Spleen (tissue), 11 donors: ENCODE results near the gene PDE10A. TPM values are rescaled to one million over a fixed set of nuclear protein-coding genes. Genes with fewer than 3 reads are reported as not detected.

Source experiments
- DNase-seq: peaks from one replicate; pipeline ENCODE4 v3.0.0-alpha.2; 2020
- H3K27ac ChIP-seq, 8 donors: fragments of 200-600 bp; sonication (generic) in 7 of 8; 1 replicate in 4 of 8; 2 replicates in 4 of 8; pipeline versions ENCODE4 v1.5.0 to v1.8.0; 2016 to 2021; ENCODE audit warnings: inconsistent platforms in 4 of 8, mild to moderate bottlenecking in 4 of 8, moderate library complexity in 1 of 8
- H3K27me3 ChIP-seq, 7 donors: fragments of 200-600 bp; sonication (generic) in 6 of 7; replicated peaks in 1 of 7; 1 replicate in 4 of 7; 2 replicates in 3 of 7; pipeline versions ENCODE4 v1.5.0 to v1.8.0; 2016 to 2021; ENCODE audit warnings: inconsistent platforms in 3 of 7, mild to moderate bottlenecking in 1 of 7
- H3K36me3 ChIP-seq, 6 donors: fragments of 200-600 bp; sonication (generic) in 5 of 6; 1 replicate in 4 of 6; 2 replicates in 2 of 6; pipeline versions ENCODE4 v1.5.0 to v1.8.0; 2016 to 2021; ENCODE audit warnings: inconsistent platforms in 2 of 6
- H3K4me1 ChIP-seq, 6 donors: fragments of 200-600 bp; sonication (generic) in 5 of 6; 1 replicate in 3 of 6; 2 replicates in 3 of 6; pipeline versions ENCODE4 v1.5.0 to v1.8.0; 2016 to 2021; ENCODE audit warnings: inconsistent platforms in 3 of 6
- H3K4me3 ChIP-seq, 8 donors: fragments of 200-600 bp; sonication (generic) in 7 of 8; 1 replicate in 4 of 8; 2 replicates in 4 of 8; pipeline versions ENCODE4 v1.5.0 to v1.8.0; 2016 to 2021; ENCODE audit warnings: inconsistent platforms in 4 of 8, mild to moderate bottlenecking in 4 of 8, moderate library complexity in 2 of 8
- H3K9me3 ChIP-seq, 8 donors: fragments of 200-600 bp; sonication (generic) in 7 of 8; 1 replicate in 4 of 8; 2 replicates in 4 of 8; pipeline versions ENCODE4 v1.5.0 to v1.8.0; 2016 to 2021; ENCODE audit warnings: inconsistent platforms in 4 of 8
- CTCF ChIP-seq, 11 experiments: fragments of 200-600 bp in 7 of 11; fragments of 450-650 bp in 4 of 11; sonication (generic) in 4 of 11; IDR thresholded peaks in 8 of 11; conservative IDR thresholded peaks in 3 of 11; 1 replicate in 7 of 11; 2 replicates in 4 of 11; pipeline versions ENCODE4 v1.4.0 to v1.8.0; 2016 to 2021; ENCODE audit warnings: antibody characterized with exemption in 11 of 11, inconsistent platforms in 4 of 11, mild to moderate bottlenecking in 1 of 11
- POLR2A ChIP-seq, 3 donors: fragments of 450-650 bp; IDR thresholded peaks; one replicate each; pipeline ENCODE4 v1.5.1; 2017; ENCODE audit warnings: antibody characterized with exemption in 3 of 3, mild to moderate bottlenecking in 1 of 3
- POLR2AphosphoS5 ChIP-seq, 3 donors: sonication (generic); formaldehyde crosslinking; IDR thresholded peaks; one replicate each; pipeline ENCODE4 v1.5.1; 2017; ENCODE audit warnings: antibody characterized with exemption in 3 of 3
- WGBS, 5 donors: extraction: QIAGEN DNeasy Blood & Tissue Kit in 3 of 5; methylation state at CpG; one replicate each; pipeline versions ENCODE4 v1.1.5 to v1.1.7; 2013 to 2018; 5-methylcytosine and 5-hydroxymethylcytosine counted together
- intact Hi-C: fragments of 100-400 bp; cut with DNase I; formaldehyde crosslinking; loops from one replicate; pipeline ENCODE4 v1.15.0; 2023; ENCODE audit warnings: low total_unique reads
- polyA plus RNA-seq, 3 donors: library from polyadenylated mRNA; stranded (reverse); fragments of 200-250 nt; gene quantifications; one replicate each; pipeline ENCODE4 v1.2.1, GENCODE V29; 2013
- total RNA-seq, 7 donors: library from RNA; depleted of rRNA in 3 of 7; stranded (reverse); fragments of >200 nt in 3 of 7; fragmentation: NEBNext Ultra II Directional in 4 of 7; extraction: Animal tissue kit (Norgen Biotek cat#: 25700) in 4 of 7; gene quantifications; one replicate each; pipeline versions ENCODE4 v1.1.0 to v1.2.1, GENCODE V29; 2016 to 2021
- donor health status: healthy with polysubstance abuse.
- donor health status: DM: no; HTN: no; CAD: no; lungs with moderate emphysema.
- donor health status: DM: no; HTN: no; CAD: no.
- donor health status: Bipolar disorder and iron deficiency.
- donor health status: healthy.
- donor health status: DM: no; HTN: no; CAD: no.
- donor health status: DM: yes; HTN: yes; CAD: no.

PDE10A gene
- total and polyA plus RNA-seq, 10 donors = 1.1 to 28.2 (median 9.6) TPM

DNA sequence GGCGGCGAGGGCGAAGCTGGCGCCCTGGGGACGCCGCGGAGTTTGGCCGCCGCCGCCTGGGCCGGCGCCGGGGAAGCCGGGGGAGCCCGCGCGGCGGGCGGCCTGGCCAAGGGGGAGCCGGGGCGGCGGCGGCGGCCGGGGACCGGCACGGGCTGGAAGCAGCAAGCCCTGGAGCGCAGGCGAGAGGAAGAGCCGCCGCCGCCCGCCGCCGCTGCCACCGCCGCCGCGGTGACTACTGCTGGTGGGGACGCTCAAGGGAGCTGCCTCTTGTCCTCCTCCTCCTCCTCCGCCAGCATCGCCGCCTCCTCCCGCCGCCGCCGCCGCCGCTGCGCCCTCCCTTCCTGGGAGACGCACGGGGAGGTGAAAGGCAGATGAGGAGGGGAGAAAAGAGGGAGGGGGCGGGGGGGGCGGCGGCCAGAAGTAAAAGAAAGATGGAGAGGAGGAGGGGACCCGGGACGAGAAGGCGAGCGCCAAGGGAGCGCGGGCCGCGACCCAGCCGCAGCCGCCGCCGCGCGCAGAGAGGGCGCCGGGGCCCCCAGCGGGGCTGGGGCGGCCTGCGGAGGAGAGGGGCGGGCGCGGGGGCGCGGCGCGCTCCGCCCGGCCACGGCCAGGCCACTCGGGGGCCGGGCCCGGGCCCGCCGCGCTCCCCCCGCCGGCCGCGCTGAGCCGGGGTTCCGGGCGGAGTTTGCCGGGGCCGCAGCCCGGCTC, 846 bp downstream of the PDE10A start:
- 1 to 2% (median 2%) methylated on average over 24 to 100 of the region's 100 CpGs for WGBS, 5 donors

DNA sequence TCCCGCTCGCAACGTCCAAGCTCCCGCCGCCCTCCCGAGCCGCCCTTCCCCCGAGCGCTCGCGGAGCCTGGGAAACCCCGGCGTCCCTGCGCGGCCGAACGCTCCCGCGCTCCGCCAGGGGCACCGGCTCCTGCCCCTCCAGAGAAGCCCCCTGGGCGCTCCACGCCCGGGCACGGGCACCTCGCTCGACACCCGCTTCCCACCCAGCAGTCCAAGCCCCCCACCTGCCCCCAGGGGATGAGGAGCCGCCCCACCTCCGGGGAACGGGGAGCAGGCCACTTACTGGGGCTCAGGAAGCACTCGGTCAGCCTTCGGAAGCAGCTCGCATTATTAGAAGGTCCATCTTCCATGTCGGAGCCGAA, 1.4 kb downstream of the PDE10A start:
- H3K4me3 ChIP-seq = peak overlapping the region; percentile 16 to 72 (median 50)
- peaks cover 0 to 82% (median 46%) of the 10 kb centered on the region in 7 donors for H3K27me3 ChIP-seq
- intact Hi-C loops = loop anchor here (10.0 kb wide), 1 partner anchor 217 kb away; no protein-coding TSS in a partner anchor
- H3K36me3 ChIP-seq = no peaks in the 10 kb centered on the region
- TF ChIP-seq CTCF (IDR thresholded peaks at IDR 0.05 in 8 of 11, conservative IDR thresholded peaks at IDR 0.05 in 3 of 11) (no peak), POLR2AphosphoS5 (IDR thresholded peaks at IDR 0.05) (no peak), POLR2A (IDR thresholded peaks at IDR 0.05) (no peak)
- peak overlapping the region in 7 of 8 donors; percentile 11 to 85 (median 75) for H3K27ac ChIP-seq
- 1 to 2% (median 2%) methylated on average over 28 to 36 of the region's 36 CpGs for WGBS, 5 donors
- H3K9me3 ChIP-seq = no peaks in the 10 kb centered on the region
- H3K4me1 ChIP-seq = peaks cover 0 to 46% (median 24%) of the 10 kb centered on the region in 6 donors
- DNase-seq = no peak

More for the DNA sequence above, 846 bp downstream of the PDE10A start:
- DNase-seq = no peak
- H3K27me3 ChIP-seq = peaks cover 0 to 87% (median 49%) of the 10 kb centered on the region in 7 donors
- peak overlapping the region; percentile 30 to 72 (median 50) for H3K4me3 ChIP-seq
- H3K4me1 ChIP-seq = peaks cover 0 to 46% (median 24%) of the 10 kb centered on the region in 6 donors
- H3K36me3 ChIP-seq = no peaks in the 10 kb centered on the region
- H3K9me3 ChIP-seq = no peaks in the 10 kb centered on the region
- TF ChIP-seq POLR2A (IDR thresholded peaks at IDR 0.05) (no peak), CTCF (IDR thresholded peaks at IDR 0.05 in 8 of 11, conservative IDR thresholded peaks at IDR 0.05 in 3 of 11) (no peak), POLR2AphosphoS5 (IDR thresholded peaks at IDR 0.05) (no peak)
- H3K27ac ChIP-seq = peak overlapping the region in 7 of 8 donors; percentile 54 to 85 (median 75)
- intact Hi-C loops = loop anchor here (10.0 kb wide), 1 partner anchor 217 kb away; no protein-coding TSS in a partner anchor

DNA sequence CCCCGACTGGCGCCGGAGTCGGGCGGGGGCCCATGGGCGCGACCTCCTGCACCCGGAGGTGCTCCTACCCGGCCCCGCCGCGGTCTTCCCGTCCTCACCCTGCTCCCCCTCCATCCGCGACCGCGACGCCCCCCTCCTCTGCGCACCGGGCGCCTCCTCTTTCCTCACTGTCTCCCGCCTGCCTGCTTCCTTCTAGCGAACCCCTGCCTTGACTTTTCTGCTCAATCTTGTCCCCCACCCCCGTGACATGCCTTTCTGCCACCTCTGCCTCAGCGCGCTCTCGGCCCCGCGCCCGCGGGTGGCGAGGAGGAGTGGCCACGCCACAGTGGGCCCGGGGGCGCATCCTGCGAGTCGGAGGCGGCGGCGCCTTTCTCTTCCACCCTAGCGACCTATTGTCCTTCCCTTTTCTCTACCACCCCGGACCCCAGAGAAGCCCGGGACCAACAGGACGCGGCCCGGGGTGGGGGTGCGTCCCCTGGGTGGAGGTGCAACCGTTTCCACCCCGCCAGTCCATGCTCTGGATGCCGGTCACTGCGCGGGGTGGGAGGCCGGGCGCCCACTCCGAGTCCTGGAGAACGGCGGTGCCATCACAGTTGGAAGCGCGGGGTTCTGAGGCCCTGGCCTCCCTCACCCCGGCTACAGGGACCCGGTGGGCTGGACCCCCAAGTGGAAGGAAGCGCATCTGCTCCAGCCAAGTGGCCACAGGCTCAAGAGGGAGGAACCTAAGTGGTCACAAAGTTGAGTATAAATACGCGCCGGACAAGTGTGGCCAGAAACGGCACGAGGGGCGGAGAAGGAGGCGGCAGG, 2.0 kb downstream of the PDE10A start:
- Histone ChIP-seq H3K4me1 (peaks cover 0 to 46% (median 24%) of the 10 kb centered on the region in 6 donors), H3K27me3 (peaks cover 0 to 76% (median 46%) of the 10 kb centered on the region in 7 donors), H3K9me3 (no peaks in the 10 kb centered on the region), H3K27ac (peak overlapping the region in 7 of 8 donors; percentile 11 to 85 (median 75)), H3K4me3 (peak overlapping the region; percentile 16 to 72 (median 50)), H3K36me3 (no peaks in the 10 kb centered on the region)
- no peak for TF ChIP-seq CTCF (IDR thresholded peaks at IDR 0.05 in 8 of 11, conservative IDR thresholded peaks at IDR 0.05 in 3 of 11)
- TF ChIP-seq POLR2A (IDR thresholded peaks at IDR 0.05) = no peak
- peak in 2 of 3 donors; percentile 29 to 40 for TF ChIP-seq POLR2AphosphoS5 (IDR thresholded peaks at IDR 0.05)
- intact Hi-C loops = loop anchor here (10.0 kb wide), 1 partner anchor 216 kb away; no protein-coding TSS in a partner anchor
- DNase-seq = no peak
- WGBS, 5 donors = 1 to 3% (median 2%) methylated on average over 38 to 69 of the region's 69 CpGs
